GM23248 (cell line): Measurements from ENCODE around the gene CD151. TPM values are rescaled to one million over a fixed set of nuclear protein-coding genes. Genes with fewer than 3 reads are reported as not detected.
A peak's percentile ranks its signal among the peaks of the same experiment; 100 is the strongest.

Source experiments
- DNase-seq: peaks from one replicate; pipeline ENCODE4 v3.0.0-alpha.2; 2015
- H2AFZ ChIP-seq: fragments of 200-600 bp; sonication (generic); 2 replicates; pipeline ENCODE4 v1.6.1; 2016; ENCODE audit warnings: antibody characterized with exemption
- H3F3A ChIP-seq: fragments of 200-600 bp; sonication (generic); 2 replicates; pipeline ENCODE4 v1.6.1; 2016; ENCODE audit warnings: mild to moderate bottlenecking, antibody characterized with exemption, mixed run types; ENCODE audit not compliant: insufficient read depth
- H3K27ac ChIP-seq: fragments of 200-600 bp; sonication (generic); 2 replicates; pipeline ENCODE4 v1.5.1; 2016; ENCODE audit warnings: mild to moderate bottlenecking
- H3K27me3 ChIP-seq: fragments of 200-600 bp; sonication (generic); replicated peaks from 2 replicates; pipeline ENCODE4 v1.6.1; 2016; ENCODE audit warnings: mild to moderate bottlenecking; ENCODE audit not compliant: insufficient read depth
- H3K36me3 ChIP-seq: fragments of 200-600 bp; sonication (generic); 2 replicates; pipeline ENCODE4 v1.6.1; 2016; ENCODE audit warnings: low read depth, mild to moderate bottlenecking
- H3K4me1 ChIP-seq: fragments of 200-600 bp; sonication (generic); 2 replicates; pipeline ENCODE4 v1.6.1; 2016; ENCODE audit warnings: mild to moderate bottlenecking; ENCODE audit not compliant: insufficient read depth
- H3K4me2 ChIP-seq: fragments of 200-600 bp; sonication (generic); one replicate; pipeline ENCODE4 v1.6.1; 2016; ENCODE audit warnings: mild to moderate bottlenecking; ENCODE audit not compliant: unreplicated experiment
- H3K4me3 ChIP-seq: fragments of 200-600 bp; sonication (generic); 2 replicates; pipeline ENCODE4 v1.5.1; 2016; ENCODE audit warnings: mild to moderate bottlenecking
- H3K79me2 ChIP-seq: fragments of 200-600 bp; sonication (generic); 2 replicates; pipeline ENCODE4 v1.6.1; 2016; ENCODE audit warnings: mild to moderate bottlenecking; ENCODE audit not compliant: insufficient read depth
- H3K9ac ChIP-seq: fragments of 200-600 bp; sonication (generic); 2 replicates; pipeline ENCODE4 v1.6.1; 2016; ENCODE audit warnings: mild to moderate bottlenecking
- H3K9me2 ChIP-seq: fragments of 200-600 bp; sonication (generic); 2 replicates; pipeline ENCODE4 v1.6.1; 2016; ENCODE audit warnings: mixed run types, mild to moderate bottlenecking, moderate library complexity; ENCODE audit not compliant: insufficient read depth
- H3K9me3 ChIP-seq: fragments of 200-600 bp; sonication (generic); one replicate; pipeline ENCODE4 v1.6.1; 2017; ENCODE audit warnings: low read depth
- H4K20me1 ChIP-seq: fragments of 200-600 bp; sonication (generic); 2 replicates; pipeline ENCODE4 v1.6.0; 2016; ENCODE audit not compliant: insufficient read depth
- EZH2 ChIP-seq: fragments of 200-600 bp; sonication (generic); IDR thresholded peaks from 2 replicates; pipeline ENCODE4 v1.6.1; 2018; ENCODE audit warnings: antibody characterized with exemption, mild to moderate bottlenecking; ENCODE audit not compliant: insufficient read depth, poor library complexity, severe bottlenecking
- EZH2phosphoT487 ChIP-seq: fragments of 200-600 bp; sonication (generic); IDR thresholded peaks from 2 replicates; pipeline ENCODE4 v1.6.1; 2018; ENCODE audit warnings: antibody characterized with exemption, moderate library complexity, mild to moderate bottlenecking, low read depth; ENCODE audit not compliant: insufficient read depth
- whole genome bisulfite sequencing, 2 experiments: methylation state at CpG; one replicate each; pipeline ENCODE4 v1.1.6; 2015 to 2017; ENCODE audit warnings: low lambda C conversion rate in 2 of 2, low coverage in 1 of 2; ENCODE audit errors: missing lambda C conversion rate in 2 of 2; 5-methylcytosine and 5-hydroxymethylcytosine counted together
- in situ Hi-C: fragments of 300-500 bp; cut with MboI; formaldehyde crosslinking; loops from 2 replicates; pipeline ENCODE4 v1.15.0; 2020
- polyA plus RNA-seq: library from polyadenylated mRNA; unstranded; fragments of >200 nt; fragmentation: Nextera tagmentation; extraction: Ambion mirVana; gene quantifications from 2 replicates; pipeline ENCODE4 v1.2.1, GENCODE V29; 2016
- total RNA-seq: library from RNA; depleted of rRNA; stranded (reverse); fragments of >200 nt; shearing (Covaris generic); gene quantifications from 2 replicates; pipeline ENCODE4 v1.2.3, GENCODE V29; 2014

CD151 gene
- total and polyA plus RNA-seq, 2 experiments from 2014 or later = 796 to 1,651 TPM

GRCh38 chr11:826227-826621 is 6.5 kb upstream of the CD151 start:
- in situ Hi-C loops = no loop called here
- WGBS, 2 experiments = 73 to 77% methylated on average over 8 to 9 of the region's 9 CpGs
- TF ChIP-seq EZH2phosphoT487 (no peak), EZH2 (no peak)
- no peak overlapping the region for H3K27ac ChIP-seq
- no peak overlapping the region for H3K4me2 ChIP-seq
- H3K79me2 ChIP-seq = peaks cover 22% of the 10 kb centered on the region
- peaks cover 7% of the 10 kb centered on the region; the same call in 1 of the 2 replicates for H3K27me3 ChIP-seq
- H3K9ac ChIP-seq = no peak overlapping the region
- H3K9me3 ChIP-seq = no peaks in the 10 kb centered on the region
- no peak for DNase-seq
- H3K9me2 ChIP-seq = no peaks in the 10 kb centered on the region
- no peaks in the 10 kb centered on the region for H4K20me1 ChIP-seq
- H3K4me3 ChIP-seq = no peak overlapping the region
- H3K4me1 ChIP-seq = peaks cover 7% of the 10 kb centered on the region
- H3F3A ChIP-seq = no peaks in the 10 kb centered on the region
- no peak overlapping the region for H2AFZ ChIP-seq
- peaks cover 3% of the 10 kb centered on the region; the same call in 1 of the 2 replicates for H3K36me3 ChIP-seq

- H3K4me2 ChIP-seq = peak overlapping the region; percentile 40
Measured at GRCh38 chr11:826836-827145, 6.0 kb upstream of the CD151 start.

GRCh38 chr11:827146-827896 is 5.4 kb upstream of the CD151 start:
- in situ Hi-C loops = no loop called here
- no peaks in the 10 kb centered on the region for H3K9me3 ChIP-seq
- peaks cover 7% of the 10 kb centered on the region; the same call in 1 of the 2 replicates for H3K27me3 ChIP-seq
- peak overlapping the region; percentile 40 for H3K4me2 ChIP-seq
- H3K9me2 ChIP-seq = no peaks in the 10 kb centered on the region
- no peaks in the 10 kb centered on the region for H3F3A ChIP-seq
- H3K4me3 ChIP-seq = peak overlapping the region; percentile 45; the same call in 1 of the 2 replicates
- H3K9ac ChIP-seq = no peak overlapping the region
- H2AFZ ChIP-seq = no peak overlapping the region
- no peak for TF ChIP-seq EZH2
- TF ChIP-seq EZH2phosphoT487 = no peak
- H3K36me3 ChIP-seq = peaks cover 3% of the 10 kb centered on the region; the same call in 1 of the 2 replicates
- H3K4me1 ChIP-seq = peaks cover 8% of the 10 kb centered on the region; the same call in 1 of the 2 replicates
- H3K79me2 ChIP-seq = peaks cover 11% of the 10 kb centered on the region
- 16 to 18% methylated on average over 32 to 50 of the region's 66 CpGs for WGBS, 2 experiments
- no peak overlapping the region for H3K27ac ChIP-seq
- H4K20me1 ChIP-seq = no peaks in the 10 kb centered on the region
- DNase-seq = no peak

More at GRCh38 chr11:826836-827145, 6.0 kb upstream of the CD151 start:
- H3F3A ChIP-seq = no peaks in the 10 kb centered on the region
- no peaks in the 10 kb centered on the region for H4K20me1 ChIP-seq
- no peak overlapping the region for H3K27ac ChIP-seq
- H3K9me3 ChIP-seq = no peaks in the 10 kb centered on the region
- WGBS, 2 experiments = 12% methylated on average over 12 to 22 of the region's 22 CpGs
- H2AFZ ChIP-seq = no peak overlapping the region
- H3K4me1 ChIP-seq = peaks cover 4% of the 10 kb centered on the region
- TF ChIP-seq EZH2 = no peak
- TF ChIP-seq EZH2phosphoT487 = no peak
- peaks cover 7% of the 10 kb centered on the region; the same call in 1 of the 2 replicates for H3K27me3 ChIP-seq
- peaks cover 3% of the 10 kb centered on the region; the same call in 1 of the 2 replicates for H3K36me3 ChIP-seq
- no peak overlapping the region for H3K9ac ChIP-seq
- peaks cover 16% of the 10 kb centered on the region for H3K79me2 ChIP-seq
- no peaks in the 10 kb centered on the region for H3K9me2 ChIP-seq
- in situ Hi-C loops = no loop called here
- no peak for DNase-seq
- H3K4me3 ChIP-seq = peak overlapping the region; percentile 45; the same call in 1 of the 2 replicates

GRCh38 chr11:827897-828192 is 4.9 kb upstream of the CD151 start, which contains the start of gene CRACR2B:
CRACR2B (plus strand) TSS chr11:827919; CDS start chr11:828608, 689 bp downstream.
- H3K27me3 ChIP-seq = peaks cover 7% of the 10 kb centered on the region; the same call in 1 of the 2 replicates
- TF ChIP-seq EZH2 (no peak), EZH2phosphoT487 (no peak)
- H4K20me1 ChIP-seq = no peaks in the 10 kb centered on the region
- in situ Hi-C loops = no loop called here
- WGBS, 2 experiments = 85 to 100% methylated on average over 1 to 5 of the region's 5 CpGs
- H3K4me1 ChIP-seq = peaks cover 9% of the 10 kb centered on the region; the same call in 1 of the 2 replicates
- H3K9me3 ChIP-seq = no peaks in the 10 kb centered on the region
- no peaks in the 10 kb centered on the region for H3F3A ChIP-seq
- H3K4me2 ChIP-seq = peak within 1 kb of the TSS; percentile 40
- no peak for DNase-seq
- no peak within 1 kb of the TSS for H3K27ac ChIP-seq
- H2AFZ ChIP-seq = no peak within 1 kb of the TSS
- no peak within 1 kb of the TSS for H3K9ac ChIP-seq
- H3K9me2 ChIP-seq = no peaks in the 10 kb centered on the region
- peaks cover 3% of the 10 kb centered on the region; the same call in 1 of the 2 replicates for H3K36me3 ChIP-seq
- peaks cover 5% of the 10 kb centered on the region; the same call in 1 of the 2 replicates for H3K79me2 ChIP-seq
- H3K4me3 ChIP-seq = peak within 1 kb of the TSS; percentile 45; the same call in 1 of the 2 replicates
